Measurements from ENCODE around the gene KRT74. TPM values are rescaled to one million over a fixed set of nuclear protein-coding genes. Genes with fewer than 3 reads are reported as not detected.

Gene KRT74
- total RNA-seq, 4 donors from 2014 or later = not detected

DNA sequence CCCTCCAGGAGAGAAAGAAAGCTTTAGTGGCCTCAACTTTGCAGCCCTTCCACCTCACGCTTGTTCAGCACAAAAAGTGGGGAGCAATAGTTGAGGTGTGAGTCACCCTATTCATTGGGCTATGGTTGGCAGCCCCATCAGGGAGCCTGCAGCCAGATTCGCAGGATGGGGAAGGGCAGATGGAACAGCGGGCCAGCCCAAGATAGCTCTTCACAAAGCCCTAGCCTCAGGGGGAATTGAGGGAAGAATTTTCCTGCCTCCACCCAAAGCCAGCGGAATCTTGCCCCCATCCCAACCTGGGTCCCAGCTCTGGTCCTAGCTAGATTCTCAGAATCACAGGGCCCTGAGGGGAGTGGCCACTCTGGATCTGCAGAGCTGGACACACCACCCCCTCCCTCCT, 49.8 kb downstream of the KRT74 start:
- DNase-seq (no peak), ATAC-seq (no peak)
- Histone ChIP-seq H3K36me3 (no peaks in the 10 kb centered on the region), H3K4me1 (no peaks in the 10 kb centered on the region), H3K4me3 (no peak overlapping the region), H3K27me3 (peaks cover 0 to 9% (median 0%) of the 10 kb centered on the region in 3 donors), H3K27ac (no peak overlapping the region), H3K9me3 (no peaks in the 10 kb centered on the region)
- intact Hi-C loops (cut with DNase I; ENCODE audit: low total_unique reads) = no loop called here
- in situ Hi-C loops (cut with MboI; ENCODE audit: low sequenced_read_pairs in 4 of 4) = no loop called here
- no peak for TF ChIP-seq POLR2A (IDR thresholded peaks at IDR 0.05)
- TF ChIP-seq, protein P1, sequence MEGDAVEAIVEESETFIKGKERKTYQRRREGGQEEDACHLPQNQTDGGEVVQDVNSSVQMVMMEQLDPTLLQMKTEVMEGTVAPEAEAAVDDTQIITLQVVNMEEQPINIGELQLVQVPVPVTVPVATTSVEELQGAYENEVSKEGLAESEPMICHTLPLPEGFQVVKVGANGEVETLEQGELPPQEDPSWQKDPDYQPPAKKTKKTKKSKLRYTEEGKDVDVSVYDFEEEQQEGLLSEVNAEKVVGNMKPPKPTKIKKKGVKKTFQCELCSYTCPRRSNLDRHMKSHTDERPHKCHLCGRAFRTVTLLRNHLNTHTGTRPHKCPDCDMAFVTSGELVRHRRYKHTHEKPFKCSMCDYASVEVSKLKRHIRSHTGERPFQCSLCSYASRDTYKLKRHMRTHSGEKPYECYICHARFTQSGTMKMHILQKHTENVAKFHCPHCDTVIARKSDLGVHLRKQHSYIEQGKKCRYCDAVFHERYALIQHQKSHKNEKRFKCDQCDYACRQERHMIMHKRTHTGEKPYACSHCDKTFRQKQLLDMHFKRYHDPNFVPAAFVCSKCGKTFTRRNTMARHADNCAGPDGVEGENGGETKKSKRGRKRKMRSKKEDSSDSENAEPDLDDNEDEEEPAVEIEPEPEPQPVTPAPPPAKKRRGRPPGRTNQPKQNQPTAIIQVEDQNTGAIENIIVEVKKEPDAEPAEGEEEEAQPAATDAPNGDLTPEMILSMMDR (IDR thresholded peaks at IDR 0.05 in 4 of 5, conservative IDR thresholded peaks at IDR 0.05 in 1 of 5) = no peak

DNA sequence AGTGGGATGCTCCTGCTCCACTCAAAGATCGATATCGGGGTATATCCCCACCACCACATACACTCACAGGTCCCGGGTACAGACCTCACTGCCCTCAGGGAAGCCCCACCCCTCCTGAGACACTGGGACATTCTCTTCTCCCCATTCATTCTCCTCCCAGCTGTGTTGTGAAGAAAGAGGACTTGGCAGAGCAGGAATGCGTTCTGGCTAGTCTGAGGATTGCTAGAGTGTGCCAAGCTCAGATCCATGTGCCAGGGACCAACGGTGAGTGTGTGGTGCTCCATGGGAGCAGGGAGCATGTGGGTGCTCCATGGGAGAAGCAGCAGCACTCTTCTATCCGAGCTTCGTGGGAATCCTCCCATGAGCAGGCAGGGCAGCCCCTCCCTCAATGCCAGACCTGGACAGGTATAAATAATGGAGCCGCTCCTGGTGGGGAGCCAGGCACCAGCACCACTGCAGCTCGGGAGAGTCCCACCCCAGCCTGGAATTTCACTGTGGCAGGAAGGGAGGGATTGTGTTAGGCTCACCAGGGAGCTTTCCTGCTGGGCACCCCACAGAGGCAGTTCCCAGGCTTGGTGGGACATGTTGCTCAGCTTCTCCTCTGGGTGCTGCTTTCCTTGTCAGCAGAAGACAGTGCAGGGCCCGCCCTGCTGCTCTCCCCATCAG, 51.2 kb downstream of the KRT74 start:
- DNase-seq (no peak), ATAC-seq (no peak)
- no peak overlapping the region for H3K4me3 ChIP-seq
- in situ Hi-C loops (cut with MboI; ENCODE audit: low sequenced_read_pairs in 4 of 4) = no loop called here
- no peaks in the 10 kb centered on the region for H3K9me3 ChIP-seq
- no peaks in the 10 kb centered on the region for H3K36me3 ChIP-seq
- H3K27ac ChIP-seq = no peak overlapping the region
- H3K27me3 ChIP-seq = peaks cover 0 to 9% (median 0%) of the 10 kb centered on the region in 3 donors
- no peak for TF ChIP-seq POLR2A (IDR thresholded peaks at IDR 0.05)
- TF ChIP-seq, protein P1 (IDR thresholded peaks at IDR 0.05 in 4 of 5, conservative IDR thresholded peaks at IDR 0.05 in 1 of 5) = no peak
- intact Hi-C loops (cut with DNase I; ENCODE audit: low total_unique reads) = no loop called here
- no peaks in the 10 kb centered on the region for H3K4me1 ChIP-seq

DNA sequence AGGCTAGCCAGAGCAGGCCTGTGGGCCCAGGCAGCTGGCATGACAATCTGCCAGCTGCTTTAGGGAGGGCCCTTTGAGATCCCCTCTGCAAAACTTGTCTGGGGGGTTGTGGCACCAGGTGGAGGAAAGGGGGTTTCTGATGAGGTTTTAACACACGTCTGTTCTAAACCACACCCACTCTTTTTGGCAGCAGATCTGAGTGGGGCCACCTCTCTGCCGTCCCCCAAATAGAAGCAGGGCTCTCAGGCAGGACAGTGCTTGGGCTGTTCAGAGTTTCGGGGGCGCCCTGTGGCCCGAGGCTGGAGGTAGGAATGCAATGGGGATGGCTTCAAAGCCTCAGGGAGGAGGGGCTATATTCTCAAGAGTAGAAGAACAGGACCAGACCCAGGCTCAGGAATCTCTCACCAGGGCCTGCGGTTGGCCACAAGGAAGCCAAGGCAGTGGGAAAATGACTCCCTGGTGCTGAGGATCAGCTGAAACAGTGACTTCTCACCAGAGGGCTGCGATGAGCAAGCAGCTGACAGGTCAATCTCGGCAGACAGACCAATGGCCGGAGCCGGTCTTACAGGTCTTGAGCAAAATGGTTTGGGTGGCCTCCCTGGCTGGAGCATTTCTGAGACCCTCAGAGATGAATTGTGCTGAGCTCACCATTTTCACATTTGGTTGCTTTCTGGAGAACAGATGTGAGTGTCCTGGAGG, 51.9 kb downstream of the KRT74 start:
- Histone ChIP-seq H3K27ac (no peak overlapping the region), H3K27me3 (peaks cover 0 to 9% (median 0%) of the 10 kb centered on the region in 3 donors), H3K4me1 (no peaks in the 10 kb centered on the region), H3K36me3 (no peaks in the 10 kb centered on the region), H3K4me3 (no peak overlapping the region), H3K9me3 (no peaks in the 10 kb centered on the region)
- no peak for DNase-seq
- ATAC-seq = no peak
- no peak for TF ChIP-seq POLR2A (IDR thresholded peaks at IDR 0.05)
- TF ChIP-seq, protein P1 (IDR thresholded peaks at IDR 0.05 in 4 of 5, conservative IDR thresholded peaks at IDR 0.05 in 1 of 5) = no peak
- in situ Hi-C loops (cut with MboI; ENCODE audit: low sequenced_read_pairs in 4 of 4) = no loop called here
- intact Hi-C loops (cut with DNase I; ENCODE audit: low total_unique reads) = no loop called here

DNA sequence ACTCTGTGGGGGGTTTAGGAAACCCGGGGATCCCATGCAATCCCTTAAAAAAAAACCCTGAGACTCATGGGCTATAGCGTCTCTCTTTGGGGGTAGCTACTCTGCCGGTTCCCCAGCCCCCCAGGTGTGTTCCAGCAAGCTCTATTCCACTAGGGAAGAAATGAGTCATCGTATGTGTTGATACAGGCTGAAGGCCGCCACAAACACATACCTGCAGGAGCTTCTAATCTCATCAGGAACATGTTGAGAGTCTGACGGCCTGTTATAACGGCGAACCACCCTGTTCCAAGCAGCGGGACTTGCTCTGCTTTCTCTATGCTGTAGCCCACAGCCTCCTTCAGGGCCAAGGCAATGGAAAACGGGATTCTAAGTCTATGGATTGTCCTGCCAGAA, 52.5 kb downstream of the KRT74 start:
- no peak overlapping the region for H3K27ac ChIP-seq
- no peaks in the 10 kb centered on the region for H3K36me3 ChIP-seq
- no peaks in the 10 kb centered on the region for H3K9me3 ChIP-seq
- DNase-seq = no peak
- in situ Hi-C loops (cut with MboI; ENCODE audit: low sequenced_read_pairs in 4 of 4) = no loop called here
- H3K4me1 ChIP-seq = no peaks in the 10 kb centered on the region
- no peak overlapping the region for H3K4me3 ChIP-seq
- peaks cover 0 to 9% (median 0%) of the 10 kb centered on the region in 3 donors for H3K27me3 ChIP-seq
- intact Hi-C loops (cut with DNase I; ENCODE audit: low total_unique reads) = no loop called here
- TF ChIP-seq, protein P1 (IDR thresholded peaks at IDR 0.05 in 4 of 5, conservative IDR thresholded peaks at IDR 0.05 in 1 of 5) = no peak
- no peak for TF ChIP-seq POLR2A (IDR thresholded peaks at IDR 0.05)
- ATAC-seq = no peak
